ENCODE data around the gene PVALEF. TPM values are rescaled to one million over a fixed set of nuclear protein-coding genes. Genes with fewer than 3 reads are reported as not detected.

The PVALEF gene
- total RNA-seq (2016; rRNA removed; fragmentation: Illumina TruSeq; extraction: Trizol) (0.18 TPM in 1 of 2 replicates, not detected in the other), polyA plus RNA-seq (2011; rRNA removed) (0.18 and 0.24 TPM in 2 replicates), polyA minus RNA-seq (2011; rRNA and poly(A)+ RNA removed; ENCODE audit: low replicate concordance) (0.09 and 0.18 TPM in 2 replicates), Bru-seq, nascent RNA (percentile 50 among the genes with signal in this experiment), BruChase-seq, experiment 1, labeled RNA remaining after a 6-hour chase (percentile 34 among the genes with signal in this experiment), BruChase-seq, experiment 2, labeled RNA remaining after a 2-hour chase (percentile 38 among the genes with signal in this experiment)
- 0.40 and 0.53 TPM in 2 replicates for total RNA-seq (2016; cell fraction: cytosol; rRNA removed; fragmentation: Illumina TruSeq; extraction: Trizol; ENCODE audit: low read depth)
- total RNA-seq (2016; cell fraction: insoluble cytoplasmic fraction; rRNA removed; fragmentation: Illumina TruSeq; extraction: Trizol), result 0.13 and 0.22 TPM in 2 replicates
- 0.25 and 0.28 TPM in 2 replicates for total RNA-seq (2016; cell fraction: membrane; rRNA removed; fragmentation: Illumina TruSeq; extraction: Trizol)
- 0.28 TPM in 1 of 2 replicates, not detected in the other for total RNA-seq (2016; cell fraction: nucleus; rRNA removed; fragmentation: Illumina TruSeq; extraction: Trizol)
- 0.11 TPM in 1 of 2 replicates, not detected in the other for polyA plus RNA-seq (2011; cell fraction: cytosol; rRNA removed)
- polyA plus RNA-seq (2011; cell fraction: nucleus; rRNA removed), result 0.21 and 0.42 TPM in 2 replicates
- not detected in 2 replicates for polyA plus RNA-seq (2012)
- polyA plus RNA-seq (2016; cell fraction: cytosol; fragmentation: Illumina TruSeq; extraction: Trizol; ENCODE audit: low read depth), result 0.29 and 0.34 TPM in 2 replicates
- polyA plus RNA-seq (2016; cell fraction: insoluble cytoplasmic fraction; fragmentation: Illumina TruSeq; extraction: Trizol; ENCODE audit: low read depth), result 0.39 and 0.44 TPM in 2 replicates
- polyA plus RNA-seq (2016; cell fraction: membrane; fragmentation: Illumina TruSeq; extraction: Trizol; ENCODE audit: low read depth), result 0.14 and 0.19 TPM in 2 replicates
- polyA plus RNA-seq (2016; cell fraction: nucleus; fragmentation: Illumina TruSeq; extraction: Trizol; ENCODE audit: insufficient read depth, low read depth), result 0.36 TPM in 1 of 2 replicates, not detected in the other
- not detected in 2 replicates for polyA minus RNA-seq (2011; cell fraction: cytosol; rRNA and poly(A)+ RNA removed)
- polyA minus RNA-seq (2011; cell fraction: nucleus; rRNA and poly(A)+ RNA removed), result not detected in 2 replicates
- long read RNA-seq, experiment 1, result 0 reads
- long read RNA-seq, experiment 2, result 0 reads

DNA sequence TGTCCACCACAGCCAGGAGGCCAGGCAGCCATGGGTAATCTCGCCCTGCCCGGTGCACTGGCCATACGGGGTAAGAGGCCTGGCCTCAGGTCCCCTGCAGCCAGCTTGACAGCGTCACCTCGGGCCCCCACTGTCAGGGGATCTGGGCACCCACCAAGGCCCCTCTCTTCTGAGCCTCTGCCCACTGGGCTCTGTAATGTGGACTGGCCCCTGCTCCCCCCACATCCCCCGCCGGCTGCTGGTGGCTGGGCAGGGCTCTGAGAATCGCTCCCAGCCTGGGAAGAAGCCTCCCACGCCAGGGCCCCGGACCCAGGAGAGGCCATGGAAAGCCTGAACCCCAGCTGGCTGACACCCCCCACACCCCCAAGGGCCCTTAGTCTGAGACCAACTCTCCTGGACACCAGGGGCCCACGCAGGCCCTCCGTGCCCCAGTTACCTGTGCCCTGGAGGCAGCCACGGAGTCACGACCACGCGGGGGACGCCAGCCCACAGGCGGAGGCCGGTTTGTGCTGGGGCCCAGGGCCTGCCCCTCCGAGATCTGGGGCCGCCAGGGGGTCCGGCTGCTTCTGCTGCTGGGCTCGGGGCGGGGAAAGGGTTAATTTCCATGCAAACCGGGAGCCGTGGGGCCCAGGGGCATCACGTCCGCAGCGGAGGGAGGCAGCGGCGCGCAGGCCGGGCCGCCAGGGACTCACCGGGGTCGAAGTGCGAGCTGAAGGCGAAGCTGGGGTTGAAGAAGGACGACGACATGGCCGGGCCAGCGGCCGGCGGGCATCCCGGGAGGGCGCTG is at the start of gene PVALEF:
Gene PVALEF, plus strand, starts transcription at position 262 of the 787 bp plus-strand sequence. CDS start 15,720 bp downstream, outside the sequence.
- peak within 1 kb of the TSS; percentile 86 for H3K4me2 ChIP-seq (ENCODE audit: low read depth, low read length)
- intact Hi-C loops (cut with micrococcal nuclease; ENCODE audit: unreplicated experiment), result no loop called here
- TF ChIP-seq JUNB (CRISPR knock-in tag; IDR thresholded peaks at IDR 0.05; ENCODE audit: borderline replicate concordance), result no peak
- peak; percentile 71 for TF ChIP-seq ETV5 (CRISPR knock-in tag; IDR thresholded peaks at IDR 0.05; ENCODE audit: borderline replicate concordance)
- TF ChIP-seq, protein P1, sequence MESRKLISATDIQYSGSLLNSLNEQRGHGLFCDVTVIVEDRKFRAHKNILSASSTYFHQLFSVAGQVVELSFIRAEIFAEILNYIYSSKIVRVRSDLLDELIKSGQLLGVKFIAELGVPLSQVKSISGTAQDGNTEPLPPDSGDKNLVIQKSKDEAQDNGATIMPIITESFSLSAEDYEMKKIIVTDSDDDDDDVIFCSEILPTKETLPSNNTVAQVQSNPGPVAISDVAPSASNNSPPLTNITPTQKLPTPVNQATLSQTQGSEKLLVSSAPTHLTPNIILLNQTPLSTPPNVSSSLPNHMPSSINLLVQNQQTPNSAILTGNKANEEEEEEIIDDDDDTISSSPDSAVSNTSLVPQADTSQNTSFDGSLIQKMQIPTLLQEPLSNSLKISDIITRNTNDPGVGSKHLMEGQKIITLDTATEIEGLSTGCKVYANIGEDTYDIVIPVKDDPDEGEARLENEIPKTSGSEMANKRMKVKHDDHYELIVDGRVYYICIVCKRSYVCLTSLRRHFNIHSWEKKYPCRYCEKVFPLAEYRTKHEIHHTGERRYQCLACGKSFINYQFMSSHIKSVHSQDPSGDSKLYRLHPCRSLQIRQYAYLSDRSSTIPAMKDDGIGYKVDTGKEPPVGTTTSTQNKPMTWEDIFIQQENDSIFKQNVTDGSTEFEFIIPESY (CRISPR knock-in tag; IDR thresholded peaks at IDR 0.05), result peak; percentile 32; the same call in 1 of the 2 replicates
- TF ChIP-seq, protein P2, sequence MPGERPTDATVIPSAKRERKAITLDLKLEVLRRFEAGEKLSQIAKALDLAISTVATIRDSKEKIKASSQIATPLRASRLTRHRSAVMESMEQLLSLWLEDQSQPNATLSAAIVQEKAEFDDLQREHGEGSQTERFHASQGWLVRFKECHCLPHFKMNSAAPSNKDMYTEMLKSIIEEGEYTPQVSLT (CRISPR knock-in tag; IDR thresholded peaks at IDR 0.05; ENCODE audit: borderline replicate concordance, low read depth), result no peak
- peak; percentile 59; the same call in 1 of the 2 replicates for TF ChIP-seq ZNF777 (CRISPR knock-in tag; IDR thresholded peaks at IDR 0.05)
- TF ChIP-seq HIC2 (CRISPR knock-in tag; IDR thresholded peaks at IDR 0.05; ENCODE audit: low read depth), result peak; percentile 81; the same call in 1 of the 2 replicates
- peak; percentile 87 for TF ChIP-seq KLF12 (CRISPR knock-in tag; IDR thresholded peaks at IDR 0.05; ENCODE audit: borderline replicate concordance)
- 0 out of 2 replicates have a peak, but pooled peaks have one; percentile 28 for TF ChIP-seq CENPT (CRISPR knock-in tag; IDR thresholded peaks at IDR 0.05; ENCODE audit: low read depth)
- peak in 1 of 2 experiments; percentile 32; a peak in 1 of 4 replicates for TF ChIP-seq EP300 (IDR thresholded peaks at IDR 0.05; ENCODE audit: low read depth in 2 of 2, low read length in 2 of 2)
- TF ChIP-seq EP300 (CRISPR knock-in tag; IDR thresholded peaks at IDR 0.05; ENCODE audit: borderline replicate concordance), result peak; percentile 60
- TF ChIP-seq FOXA1 (IDR thresholded peaks at IDR 0.05), result no peak
- peak; percentile 21; the same call in 1 of the 2 replicates for TF ChIP-seq FOXA1 (CRISPR knock-in tag; IDR thresholded peaks at IDR 0.05)
- peak; percentile 78; the same call in 1 of the 2 replicates for TF ChIP-seq ZNF205 (CRISPR knock-in tag; IDR thresholded peaks at IDR 0.05)
- no peak for TF ChIP-seq HMG20B (CRISPR knock-in tag; conservative IDR thresholded peaks at IDR 0.05)

More for the DNA sequence above, at the start of gene PVALEF:
- H3K4me1 ChIP-seq (ENCODE audit: insufficient read depth, low read length), result peaks cover 39% of the 10 kb centered on the region
- H3K27ac ChIP-seq (ENCODE audit: extremely low read length, insufficient read depth, low read length), result peak within 1 kb of the TSS; percentile 78
- H3K79me2 ChIP-seq (ENCODE audit: insufficient read depth, low read length), result no peaks in the 10 kb centered on the region
- DNase-seq (ENCODE audit: low spot score) (peak; percentile 48), ATAC-seq (peak; percentile 76), FAIRE-seq (no peak)
- no peaks in the 10 kb centered on the region for H3K9me3 ChIP-seq (ENCODE audit: low read length)
- no peaks in the 10 kb centered on the region for H3K27me3 ChIP-seq (ENCODE audit: control insufficient read depth in 1 of 2, insufficient read depth in 2 of 2, low read length in 2 of 2)
- peak within 1 kb of the TSS; percentile 84 to 95 (median 95) for H3K4me3 ChIP-seq (replicated peaks in 1 of 3; ENCODE audit: insufficient read depth in 1 of 3, low read depth in 2 of 3, low read length in 3 of 3)
- under 1% methylated on average over 30 of the region's 46 CpGs for WGBS (ENCODE audit: low lambda C conversion rate)
- in situ Hi-C loops (cut with HindIII; ENCODE audit: extremely low pct_ligation_motif_present, low pct_unique_long_range_greater_than_20kb), result no loop called here
- no peak within 1 kb of the TSS for H2AFZ ChIP-seq (ENCODE audit: low read length)
- no peaks in the 10 kb centered on the region for H3K36me3 ChIP-seq (replicated peaks in 1 of 2; ENCODE audit: control insufficient read depth in 1 of 2, insufficient read depth in 2 of 2, low read length in 2 of 2)
- BruUV-seq (replicated peaks), result no TSS peak
- ChIA-PET POLR2A (interaction anchor here (1.0 to 2.0 kb wide), 8 partner anchors 13 to 74 kb away, joined by 3 to 7 read pairs (median 4); partner anchors contain the start of genes CEP131, NDUFAF8 and TEPSIN), CTCF (ENCODE audit: low intra/inter-chr PET ratio, low total read pairs) (no interaction called here)
- H3K9ac ChIP-seq (ENCODE audit: insufficient read depth, low read depth, low read length), result peak within 1 kb of the TSS; percentile 86
- no peaks in the 10 kb centered on the region for H4K20me1 ChIP-seq (ENCODE audit: insufficient read depth, low read length)
